ENCODE results near the gene CIT. TPM values are rescaled to one million over a fixed set of nuclear protein-coding genes. Genes with fewer than 3 reads are reported as not detected.

CIT gene
- total RNA-seq, 4 donors from 2014 or later: 6.1 to 20.3 (median 10.0) TPM

DNA sequence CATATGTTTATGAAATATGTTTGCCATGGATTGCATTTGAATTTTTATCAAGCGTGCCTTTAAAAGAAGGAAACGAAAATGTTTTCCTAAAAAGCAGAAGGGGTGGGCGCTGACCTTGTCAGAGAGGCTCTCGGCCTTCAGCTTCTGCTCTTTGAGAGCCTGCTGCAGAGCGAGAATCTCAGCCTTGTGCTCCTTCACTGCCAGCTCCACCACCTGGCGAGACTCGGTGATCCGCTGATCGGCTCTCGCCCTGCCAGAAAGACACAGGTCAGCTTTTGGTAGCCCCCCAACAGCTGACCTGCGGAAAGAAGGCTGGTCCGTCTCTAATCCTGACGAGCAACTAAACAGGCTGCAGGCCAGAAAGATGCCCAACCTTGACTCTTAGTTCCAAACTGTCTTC lies 146.7 kb downstream of the CIT start:
- no peaks in the 10 kb centered on the region for H3K4me1 ChIP-seq
- H3K9me3 ChIP-seq: no peaks in the 10 kb centered on the region
- H3K36me3 ChIP-seq: peaks cover 4% of the 10 kb centered on the region
- no peak overlapping the region for H3K27ac ChIP-seq
- H3K4me3 ChIP-seq: no peak overlapping the region
- TF ChIP-seq, protein P1, sequence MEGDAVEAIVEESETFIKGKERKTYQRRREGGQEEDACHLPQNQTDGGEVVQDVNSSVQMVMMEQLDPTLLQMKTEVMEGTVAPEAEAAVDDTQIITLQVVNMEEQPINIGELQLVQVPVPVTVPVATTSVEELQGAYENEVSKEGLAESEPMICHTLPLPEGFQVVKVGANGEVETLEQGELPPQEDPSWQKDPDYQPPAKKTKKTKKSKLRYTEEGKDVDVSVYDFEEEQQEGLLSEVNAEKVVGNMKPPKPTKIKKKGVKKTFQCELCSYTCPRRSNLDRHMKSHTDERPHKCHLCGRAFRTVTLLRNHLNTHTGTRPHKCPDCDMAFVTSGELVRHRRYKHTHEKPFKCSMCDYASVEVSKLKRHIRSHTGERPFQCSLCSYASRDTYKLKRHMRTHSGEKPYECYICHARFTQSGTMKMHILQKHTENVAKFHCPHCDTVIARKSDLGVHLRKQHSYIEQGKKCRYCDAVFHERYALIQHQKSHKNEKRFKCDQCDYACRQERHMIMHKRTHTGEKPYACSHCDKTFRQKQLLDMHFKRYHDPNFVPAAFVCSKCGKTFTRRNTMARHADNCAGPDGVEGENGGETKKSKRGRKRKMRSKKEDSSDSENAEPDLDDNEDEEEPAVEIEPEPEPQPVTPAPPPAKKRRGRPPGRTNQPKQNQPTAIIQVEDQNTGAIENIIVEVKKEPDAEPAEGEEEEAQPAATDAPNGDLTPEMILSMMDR (IDR thresholded peaks at IDR 0.05): no peak
- TF ChIP-seq POLR2AphosphoS5 (IDR thresholded peaks at IDR 0.05): no peak
- no peak for TF ChIP-seq EP300 (IDR thresholded peaks at IDR 0.05)
- TF ChIP-seq POLR2A (IDR thresholded peaks at IDR 0.05): no peak
- 95% methylated on average over 13 of the region's 13 CpGs for WGBS
- no peak for DNase-seq (ENCODE audit: low spot score in 2 of 2)
- H3K27me3 ChIP-seq: no peaks in the 10 kb centered on the region

DNA sequence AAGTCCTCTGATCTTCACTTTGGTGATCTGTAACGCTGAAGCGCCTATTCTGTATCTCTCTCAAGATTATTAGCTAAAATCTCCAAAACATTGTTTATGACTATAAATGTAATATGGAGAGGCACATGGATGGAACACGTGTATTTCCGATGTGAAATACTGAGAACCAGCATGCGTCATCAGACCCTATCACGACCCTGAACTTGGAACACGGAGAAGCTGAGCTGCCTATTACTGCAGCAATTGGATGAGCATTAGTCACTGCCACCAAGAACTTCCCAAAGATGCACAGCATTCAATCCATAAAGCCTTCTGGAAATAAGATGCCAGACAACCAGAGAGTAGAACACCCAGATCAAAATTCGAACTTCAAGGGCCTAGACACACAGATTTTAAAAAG lies 147.2 kb downstream of the CIT start:
- H3K27ac ChIP-seq: no peak overlapping the region
- TF ChIP-seq, protein P1 (IDR thresholded peaks at IDR 0.05): no peak
- TF ChIP-seq POLR2AphosphoS5 (IDR thresholded peaks at IDR 0.05): no peak
- no peak for TF ChIP-seq EP300 (IDR thresholded peaks at IDR 0.05)
- no peak for TF ChIP-seq POLR2A (IDR thresholded peaks at IDR 0.05)
- no peaks in the 10 kb centered on the region for H3K9me3 ChIP-seq
- H3K4me3 ChIP-seq: no peak overlapping the region
- H3K36me3 ChIP-seq: peaks cover under 1% of the 10 kb centered on the region
- whole genome bisulfite sequencing: 97% methylated on average over 8 of the region's 8 CpGs
- no peaks in the 10 kb centered on the region for H3K4me1 ChIP-seq
- DNase-seq (ENCODE audit: low spot score in 2 of 2): no peak
- H3K27me3 ChIP-seq: no peaks in the 10 kb centered on the region

DNA sequence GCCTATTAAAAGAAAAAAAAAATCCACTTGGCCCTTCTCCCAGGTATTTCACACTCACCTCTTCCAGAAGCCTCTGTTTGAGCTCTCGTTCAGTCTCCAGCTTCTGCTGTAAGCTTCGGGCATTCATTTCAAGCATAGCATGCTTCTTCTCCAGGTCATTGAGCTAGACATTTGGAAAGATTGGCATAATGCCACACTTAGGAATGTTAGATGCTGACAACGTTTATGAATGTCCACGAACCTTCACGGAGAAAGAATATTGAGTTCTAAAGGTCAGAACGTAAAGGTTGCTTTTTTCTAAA lies 148.7 kb downstream of the CIT start:
- no peaks in the 10 kb centered on the region for H3K9me3 ChIP-seq
- no peak overlapping the region for H3K27ac ChIP-seq
- no peaks in the 10 kb centered on the region for H3K27me3 ChIP-seq
- 63% methylated on average over 6 of the region's 6 CpGs for WGBS
- H3K36me3 ChIP-seq: no peaks in the 10 kb centered on the region
- no peak for DNase-seq (ENCODE audit: low spot score in 2 of 2)
- TF ChIP-seq POLR2AphosphoS5 (IDR thresholded peaks at IDR 0.05) (no peak), POLR2A (IDR thresholded peaks at IDR 0.05) (no peak), EP300 (IDR thresholded peaks at IDR 0.05) (no peak)
- TF ChIP-seq, protein P1 (IDR thresholded peaks at IDR 0.05): no peak
- no peak overlapping the region for H3K4me3 ChIP-seq
- no peaks in the 10 kb centered on the region for H3K4me1 ChIP-seq

DNA sequence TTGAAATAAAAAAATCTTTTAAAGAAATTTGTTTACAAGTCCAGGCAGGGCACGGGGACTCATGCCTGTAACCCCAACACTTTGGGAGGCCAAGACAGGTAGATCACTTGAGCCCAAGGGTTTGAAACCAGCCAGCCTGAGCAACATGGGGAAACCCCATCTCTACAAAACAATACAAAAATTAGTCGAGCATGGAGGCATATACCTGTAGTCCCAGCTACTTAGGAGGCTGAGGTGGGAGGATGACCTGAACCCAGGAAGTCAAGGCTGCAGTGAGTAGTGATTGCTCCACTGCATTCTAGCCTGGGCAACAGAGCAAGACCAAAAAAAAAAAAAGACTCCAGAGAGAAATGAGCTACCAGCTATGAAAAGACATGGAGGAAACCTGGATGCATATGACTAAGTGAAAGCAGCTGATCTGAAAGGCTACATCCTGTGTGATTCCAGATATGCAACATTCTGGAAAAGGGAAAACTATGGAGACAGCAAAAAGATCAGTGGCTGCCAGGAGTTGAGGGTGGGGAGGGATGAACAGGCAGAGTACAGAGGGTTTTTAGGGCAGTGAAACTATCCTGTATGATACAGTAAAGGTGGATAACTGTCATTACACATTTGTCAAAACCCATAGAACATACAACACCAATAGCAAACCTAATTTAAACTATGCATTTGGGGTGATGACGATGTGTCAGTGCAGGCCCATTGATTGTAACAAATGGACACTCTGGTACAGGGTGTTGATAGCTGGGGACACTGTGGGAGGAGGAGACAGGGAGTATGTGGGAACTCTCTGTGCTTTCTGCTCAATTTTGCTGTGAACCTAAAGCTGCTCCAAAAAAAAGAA lies 149.3 kb downstream of the CIT start:
- no peak overlapping the region for H3K27ac ChIP-seq
- H3K36me3 ChIP-seq: no peaks in the 10 kb centered on the region
- no peaks in the 10 kb centered on the region for H3K27me3 ChIP-seq
- no peak overlapping the region for H3K4me3 ChIP-seq
- no peak for DNase-seq (ENCODE audit: low spot score in 2 of 2)
- H3K9me3 ChIP-seq: no peaks in the 10 kb centered on the region
- TF ChIP-seq POLR2A (IDR thresholded peaks at IDR 0.05) (no peak), EP300 (IDR thresholded peaks at IDR 0.05) (no peak), POLR2AphosphoS5 (IDR thresholded peaks at IDR 0.05) (no peak)
- TF ChIP-seq, protein P1 (IDR thresholded peaks at IDR 0.05): no peak
- no peaks in the 10 kb centered on the region for H3K4me1 ChIP-seq
- 81% methylated on average over 3 of the region's 3 CpGs for WGBS

DNA sequence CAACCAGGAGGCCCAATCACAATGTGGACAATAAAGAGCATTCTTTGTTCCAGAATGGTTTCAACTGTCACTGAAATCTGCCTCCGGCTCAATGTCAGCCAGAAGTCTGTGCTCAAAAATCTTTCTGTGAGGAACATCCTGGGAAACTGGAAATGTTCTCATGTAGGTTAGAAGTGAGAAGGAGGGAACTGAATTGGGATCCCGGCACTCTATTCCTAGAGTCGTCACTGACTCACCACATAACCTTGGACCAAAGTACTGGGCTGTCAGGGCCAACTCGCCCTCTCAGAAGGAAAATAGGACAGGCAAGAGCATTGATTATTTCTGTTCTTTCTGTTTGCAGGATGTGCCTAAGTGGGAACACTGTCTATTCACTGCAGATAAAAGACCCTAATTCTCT lies 151.6 kb downstream of the CIT start:
- no peaks in the 10 kb centered on the region for H3K36me3 ChIP-seq
- no peaks in the 10 kb centered on the region for H3K4me1 ChIP-seq
- TF ChIP-seq, protein P1 (IDR thresholded peaks at IDR 0.05): no peak
- TF ChIP-seq POLR2AphosphoS5 (IDR thresholded peaks at IDR 0.05) (no peak), EP300 (IDR thresholded peaks at IDR 0.05) (no peak), POLR2A (IDR thresholded peaks at IDR 0.05) (no peak)
- H3K9me3 ChIP-seq: no peaks in the 10 kb centered on the region
- H3K27ac ChIP-seq: no peak overlapping the region
- no peak for DNase-seq (ENCODE audit: low spot score in 2 of 2)
- no peak overlapping the region for H3K4me3 ChIP-seq
- 87% methylated on average over 4 of the region's 4 CpGs for WGBS
- H3K27me3 ChIP-seq: no peaks in the 10 kb centered on the region

All from suprapubic skin (tissue), 4 donors.